Stomach (tissue), 9 donors: ENCODE results near the gene PLPP1. TPM values are rescaled to one million over a fixed set of nuclear protein-coding genes. Genes with fewer than 3 reads are reported as not detected.

Source experiments
- DNase-seq, 2 donors: peaks; one replicate each; pipeline versions ENCODE4 v3.0.0 to v3.0.0-alpha.2; 2013 to 2019
- H3K27ac ChIP-seq, 5 donors: fragments of 200-600 bp in 4 of 5; sonication (generic) in 4 of 5; one replicate each; pipeline ENCODE4 v1.5.1; 2013 to 2019; ENCODE audit warnings: mild to moderate bottlenecking in 1 of 5, moderate library complexity in 1 of 5
- H3K27me3 ChIP-seq, 3 donors: fragments of 200-600 bp; sonication (generic); one replicate each; pipeline ENCODE4 v1.5.1; 2017 to 2019; ENCODE audit warnings: mixed run types in 1 of 3
- H3K36me3 ChIP-seq, 4 donors: fragments of 200-600 bp; sonication (generic); 1 replicate in 3 of 4; 2 replicates in 1 of 4; pipeline ENCODE4 v1.5.1; 2016 to 2019
- H3K4me1 ChIP-seq, 4 donors: fragments of 200-600 bp; sonication (generic); one replicate each; pipeline ENCODE4 v1.5.1; 2016 to 2019
- H3K4me3 ChIP-seq, 4 donors: fragments of 200-600 bp; sonication (generic) in 3 of 4; one replicate each; pipeline ENCODE4 v1.5.1; 2016 to 2019; ENCODE audit warnings: mild to moderate bottlenecking in 1 of 4
- H3K9me3 ChIP-seq, 4 donors: fragments of 200-600 bp; sonication (generic); one replicate each; pipeline ENCODE4 v1.5.1; 2016 to 2019
- CTCF ChIP-seq, 7 experiments: fragments of 450-650 bp in 4 of 7; fragments of 200-600 bp in 3 of 7; sonication (generic) in 3 of 7; IDR thresholded peaks; one replicate each; pipeline ENCODE4 v1.5.1; 2016 to 2019; ENCODE audit warnings: antibody characterized with exemption in 7 of 7, control low read depth in 2 of 7, mild to moderate bottlenecking in 1 of 7
- EP300 ChIP-seq: sonication (generic); formaldehyde crosslinking; IDR thresholded peaks from one replicate; pipeline ENCODE4 v1.6.1; 2017; ENCODE audit warnings: antibody characterized with exemption
- POLR2A ChIP-seq, 4 donors: fragments of 450-650 bp; IDR thresholded peaks; one replicate each; pipeline ENCODE4 v1.6.1; 2016; ENCODE audit warnings: antibody characterized with exemption in 4 of 4, control low read depth in 2 of 4, mild to moderate bottlenecking in 1 of 4, moderate library complexity in 1 of 4
- POLR2AphosphoS5 ChIP-seq, 3 donors: sonication (generic); formaldehyde crosslinking; IDR thresholded peaks; one replicate each; pipeline ENCODE4 v1.6.1; 2016; ENCODE audit warnings: antibody characterized with exemption in 3 of 3
- WGBS, 5 donors: extraction: QIAGEN DNeasy Blood & Tissue Kit in 3 of 5; methylation state at CpG; one replicate each; pipeline versions ENCODE4 v1.1.5 to v1.1.7; 2013 to 2018; 5-methylcytosine and 5-hydroxymethylcytosine counted together
- intact Hi-C: fragments of 100-400 bp; cut with DNase I; formaldehyde crosslinking; loops from one replicate; pipeline ENCODE4 v1.15.1; 2023; ENCODE audit warnings: low total_unique reads
- polyA plus RNA-seq, 3 donors: library from polyadenylated mRNA; stranded (reverse); fragments of 200-250 nt; gene quantifications; one replicate each; pipeline ENCODE4 v1.2.3, GENCODE V29; 2013
- total RNA-seq, 5 donors: library from RNA; depleted of rRNA; stranded (reverse); fragments of >200 nt; gene quantifications; one replicate each; pipeline versions ENCODE4 v1.1.0 to v1.2.3, GENCODE V29; 2014 to 2016
- donor health status: healthy with polysubstance abuse.
- donor health status: Bipolar disorder and iron deficiency.
- donor health status: healthy.

PLPP1 gene
- total and polyA plus RNA-seq, 8 donors: 29.5 to 592 (median 79.8) TPM

GRCh38 chr5:55572600-55572999 lies 37.8 kb upstream of the PLPP1 start:
- H3K4me3 ChIP-seq: no peak overlapping the region
- H3K4me1 ChIP-seq: peaks cover 13 to 49% (median 29%) of the 10 kb centered on the region in 4 donors
- intact Hi-C loops: no loop called here
- H3K36me3 ChIP-seq: no peaks in the 10 kb centered on the region
- TF ChIP-seq POLR2AphosphoS5 (IDR thresholded peaks at IDR 0.05) (no peak), CTCF (IDR thresholded peaks at IDR 0.05) (no peak), POLR2A (IDR thresholded peaks at IDR 0.05) (no peak), EP300 (no peak)
- no peaks in the 10 kb centered on the region for H3K27me3 ChIP-seq
- H3K27ac ChIP-seq: no peak overlapping the region
- H3K9me3 ChIP-seq: no peaks in the 10 kb centered on the region
- no peak for DNase-seq
- 57 to 89% (median 69%) methylated on average over 4 of the region's 4 CpGs for WGBS, 5 donors

GRCh38 chr5:55572020-55572419 lies 37.3 kb upstream of the PLPP1 start:
- H3K36me3 ChIP-seq: no peaks in the 10 kb centered on the region

GRCh38 chr5:55570570-55570969 lies 35.8 kb upstream of the PLPP1 start:
- DNase-seq: no peak
- no peaks in the 10 kb centered on the region for H3K27me3 ChIP-seq
- intact Hi-C loops: no loop called here
- peak overlapping the region in 2 of 5 donors; percentile 59 to 82 for H3K27ac ChIP-seq
- WGBS, 5 donors: 87 to 98% (median 94%) methylated on average over 4 of the region's 4 CpGs
- H3K9me3 ChIP-seq: no peaks in the 10 kb centered on the region
- H3K36me3 ChIP-seq: no peaks in the 10 kb centered on the region
- H3K4me3 ChIP-seq: no peak overlapping the region
- TF ChIP-seq POLR2AphosphoS5 (IDR thresholded peaks at IDR 0.05) (no peak), CTCF (IDR thresholded peaks at IDR 0.05) (no peak), POLR2A (IDR thresholded peaks at IDR 0.05) (no peak), EP300 (no peak)
- peaks cover 4 to 29% (median 13%) of the 10 kb centered on the region in 4 donors for H3K4me1 ChIP-seq

More at GRCh38 chr5:55572020-55572419, 37.3 kb upstream of the PLPP1 start:
- intact Hi-C loops: no loop called here
- TF ChIP-seq CTCF (IDR thresholded peaks at IDR 0.05) (no peak), POLR2AphosphoS5 (IDR thresholded peaks at IDR 0.05) (peak in 1 of 3 donors; percentile 7), POLR2A (IDR thresholded peaks at IDR 0.05) (no peak)
- Histone ChIP-seq H3K27me3 (no peaks in the 10 kb centered on the region), H3K27ac (no peak overlapping the region), H3K4me3 (no peak overlapping the region), H3K9me3 (no peaks in the 10 kb centered on the region), H3K4me1 (peaks cover 12 to 43% (median 23%) of the 10 kb centered on the region in 4 donors)
- DNase-seq: peak in 1 of 2 donors; percentile 39

GRCh38 chr5:55570026-55570425 lies 35.3 kb upstream of the PLPP1 start:
- DNase-seq: no peak
- H3K4me1 ChIP-seq: peaks cover 3 to 29% (median 13%) of the 10 kb centered on the region in 4 donors
- intact Hi-C loops: no loop called here
- TF ChIP-seq EP300: no peak
- no peak for TF ChIP-seq CTCF (IDR thresholded peaks at IDR 0.05)
- TF ChIP-seq POLR2A (IDR thresholded peaks at IDR 0.05): no peak
- TF ChIP-seq POLR2AphosphoS5 (IDR thresholded peaks at IDR 0.05): no peak
- peak overlapping the region in 4 of 5 donors; percentile 42 to 82 (median 52) for H3K27ac ChIP-seq
- WGBS, 5 donors: 81 to 94% (median 85%) methylated on average over 2 of the region's 2 CpGs
- H3K36me3 ChIP-seq: no peaks in the 10 kb centered on the region
- no peaks in the 10 kb centered on the region for H3K27me3 ChIP-seq
- H3K9me3 ChIP-seq: no peaks in the 10 kb centered on the region
- H3K4me3 ChIP-seq: no peak overlapping the region
